Measurements from ENCODE around the gene CHKB.

The CHKB gene

DNA sequence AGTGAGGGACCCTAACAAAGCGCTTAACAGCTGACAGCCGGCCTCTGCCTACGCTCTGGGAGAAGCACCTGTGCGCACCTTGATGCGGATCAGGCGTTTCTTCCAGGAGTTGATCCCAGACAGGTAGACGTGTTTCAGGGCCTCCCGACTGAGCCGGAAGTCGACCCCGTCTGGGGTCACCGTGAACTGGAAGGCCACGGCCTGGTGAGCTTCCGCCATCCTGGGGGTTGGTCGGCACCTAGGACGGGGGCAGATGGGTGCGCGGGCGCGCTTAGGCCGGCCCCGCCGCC lies 5.0 kb downstream of the CHKB start:
- H3K4me3 ChIP-seq (ENCODE audit: control insufficient read depth in 1 of 7, extremely low read depth in 1 of 7, insufficient read depth in 4 of 7, low read depth in 2 of 7, low read length in 6 of 7) = peak overlapping the region in 2 of 7 experiments; percentile 15 to 17
- ChIA-PET CTCF (interaction anchor here (1.2 to 4.9 kb wide), 6 partner anchors 13 to 52 kb away, joined by 3 to 42 read pairs (median 4); partner anchors contain the start of genes SCO2 and SYCE3), POLR2A (no interaction called here)
- peaks cover 0 to 59% (median 22%) of the 10 kb centered on the region in 4 experiments for H3K36me3 ChIP-seq (ENCODE audit: control insufficient read depth in 4 of 4, insufficient read depth in 4 of 4, low read length in 3 of 4)
- no peaks in the 10 kb centered on the region for H3K9me3 ChIP-seq (ENCODE audit: control extremely low read depth in 1 of 5, control insufficient read depth in 4 of 5, insufficient read depth in 2 of 5, low read depth in 1 of 5, low read length in 4 of 5)
- WGBS (ENCODE audit: insufficient coverage) = 60% methylated on average over 20 of the region's 23 CpGs
- peaks cover 0 to 3% (median 0%) of the 10 kb centered on the region in 5 experiments for H3K27me3 ChIP-seq (replicated peaks in 2 of 5; ENCODE audit: control insufficient read depth in 4 of 5, insufficient read depth in 5 of 5, low read length in 4 of 5)
- H3K27ac ChIP-seq (ENCODE audit: insufficient read depth in 1 of 2, low read depth in 1 of 2, low read length in 2 of 2, poor library complexity in 1 of 2, severe bottlenecking in 2 of 2) = no peak overlapping the region
- H3K4me1 ChIP-seq (ENCODE audit: control extremely low read depth in 1 of 4, control insufficient read depth in 4 of 4, insufficient read depth in 4 of 4, low read length in 3 of 4) = peaks cover 0 to 27% (median 17%) of the 10 kb centered on the region in 4 experiments
- DNase-seq = no peak

DNA sequence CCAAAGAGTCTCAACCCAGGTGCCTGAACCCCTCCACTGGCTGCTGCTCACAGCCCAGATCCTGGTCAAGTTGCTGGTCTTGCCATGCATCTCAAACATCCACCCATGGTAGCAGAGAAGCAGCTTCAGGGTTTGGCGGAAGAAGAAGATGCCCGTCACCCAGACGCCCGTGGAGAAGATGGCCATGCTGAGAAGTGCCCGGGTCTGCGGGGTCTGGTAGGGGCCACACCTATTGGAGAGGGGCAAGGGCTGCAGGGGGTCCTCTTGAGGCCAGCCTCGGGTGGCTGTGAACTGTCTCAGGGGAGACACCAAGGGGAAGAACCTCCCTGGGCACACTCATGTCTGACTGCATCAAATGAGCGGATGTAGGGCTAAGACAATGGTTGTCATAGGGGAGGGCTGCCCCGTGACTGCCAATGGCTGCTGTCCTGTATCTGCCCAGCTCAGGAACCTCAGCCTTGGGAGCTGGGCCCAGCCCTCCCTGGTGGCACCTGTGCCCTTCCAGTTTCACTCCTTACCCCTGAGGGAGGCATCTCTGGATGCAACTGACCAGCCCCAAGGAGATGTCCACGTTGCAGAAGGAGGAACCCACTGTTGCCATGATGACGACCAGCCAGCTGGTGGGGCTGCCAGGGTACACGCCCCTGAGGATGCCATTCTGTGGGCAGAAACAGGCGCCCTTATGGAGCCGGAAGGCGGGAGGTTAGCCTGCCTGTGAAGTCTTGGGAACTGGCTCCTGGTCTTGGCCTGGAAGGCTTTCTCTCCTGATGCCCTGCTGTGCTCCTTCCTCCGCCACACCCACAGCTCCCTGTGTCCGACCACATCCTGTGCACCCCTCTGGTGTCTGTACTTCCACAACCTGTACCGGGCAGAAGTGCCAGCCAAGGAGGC lies 5.6 kb downstream of the CHKB start:
- no peak overlapping the region for H3K27ac ChIP-seq (ENCODE audit: insufficient read depth in 1 of 2, low read depth in 1 of 2, low read length in 2 of 2, poor library complexity in 1 of 2, severe bottlenecking in 2 of 2)
- POLR2A ChIA-PET = no interaction called here
- H3K36me3 ChIP-seq (ENCODE audit: control insufficient read depth in 4 of 4, insufficient read depth in 4 of 4, low read length in 3 of 4) = peaks cover 0 to 61% (median 25%) of the 10 kb centered on the region in 4 experiments
- peaks cover 0 to 26% (median 16%) of the 10 kb centered on the region in 4 experiments for H3K4me1 ChIP-seq (ENCODE audit: control extremely low read depth in 1 of 4, control insufficient read depth in 4 of 4, insufficient read depth in 4 of 4, low read length in 3 of 4)
- H3K27me3 ChIP-seq (replicated peaks in 2 of 5; ENCODE audit: control insufficient read depth in 4 of 5, insufficient read depth in 5 of 5, low read length in 4 of 5) = peaks cover 0 to 3% (median 0%) of the 10 kb centered on the region in 5 experiments
- no peaks in the 10 kb centered on the region for H3K9me3 ChIP-seq (ENCODE audit: control extremely low read depth in 1 of 5, control insufficient read depth in 4 of 5, insufficient read depth in 2 of 5, low read depth in 1 of 5, low read length in 4 of 5)
- WGBS (ENCODE audit: insufficient coverage) = 84% methylated on average over 17 of the region's 18 CpGs
- peak overlapping the region in 1 of 7 experiments; percentile 17 for H3K4me3 ChIP-seq (ENCODE audit: control insufficient read depth in 1 of 7, extremely low read depth in 1 of 7, insufficient read depth in 4 of 7, low read depth in 2 of 7, low read length in 6 of 7)
- peak in 1 of 3 donors; percentile 10 for DNase-seq
- CTCF ChIA-PET = interaction anchor here (1.2 to 4.9 kb wide), 7 partner anchors 12 to 114 kb away, joined by 3 to 42 read pairs (median 3); partner anchors contain the start of genes SCO2 and SYCE3

DNA sequence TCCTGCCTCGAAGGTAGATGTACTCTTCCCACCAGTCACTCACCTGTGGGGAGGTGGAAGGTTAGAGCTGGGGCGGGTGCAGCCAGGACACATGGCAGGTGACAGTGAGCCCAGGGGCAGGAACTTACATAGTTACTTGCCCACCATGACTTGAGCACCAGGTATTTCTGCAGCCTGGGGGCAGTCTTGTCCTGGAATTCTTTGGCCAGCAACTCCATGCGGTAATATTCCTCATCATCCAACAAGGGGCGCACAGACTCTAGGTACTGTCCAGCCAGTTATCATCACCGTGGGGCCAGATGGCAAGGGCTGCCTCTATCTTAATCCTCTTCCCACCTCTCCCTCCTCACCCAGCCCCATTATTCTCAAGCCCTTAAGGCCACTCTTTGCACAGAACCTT lies 6.6 kb downstream of the CHKB start:
- peaks cover 0 to 67% (median 28%) of the 10 kb centered on the region in 4 experiments for H3K36me3 ChIP-seq (ENCODE audit: control insufficient read depth in 4 of 4, insufficient read depth in 4 of 4, low read length in 3 of 4)

DNA sequence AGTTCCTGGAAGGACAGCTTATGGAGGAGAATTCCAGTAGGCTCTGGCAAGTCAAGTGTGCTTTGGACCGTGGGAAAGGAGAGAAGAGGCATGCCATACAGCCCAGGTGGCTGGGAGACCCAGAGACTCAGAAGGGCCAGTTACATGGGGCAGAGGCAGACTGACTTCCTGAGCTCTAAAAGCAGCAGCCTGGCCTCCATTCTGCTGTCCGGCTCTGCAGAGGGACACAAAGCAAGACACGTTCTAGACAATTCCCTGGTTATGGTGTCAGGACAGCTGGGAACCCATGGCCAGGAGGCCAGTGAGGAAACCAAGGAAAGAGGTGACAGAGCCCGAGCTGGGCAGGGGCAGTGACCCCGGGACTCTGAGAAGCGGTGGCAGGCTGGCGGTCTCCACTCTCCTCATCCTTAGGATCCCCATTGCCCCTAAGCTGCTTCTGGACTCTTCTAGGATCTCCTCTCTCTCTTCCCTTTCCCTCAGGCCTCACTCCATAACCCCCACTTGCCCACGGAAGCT lies 7.2 kb downstream of the CHKB start:
- no peak for DNase-seq
- Histone ChIP-seq H3K27ac (ENCODE audit: insufficient read depth in 1 of 2, low read depth in 1 of 2, low read length in 2 of 2, poor library complexity in 1 of 2, severe bottlenecking in 2 of 2) (no peak overlapping the region), H3K4me3 (ENCODE audit: control insufficient read depth in 1 of 7, extremely low read depth in 1 of 7, insufficient read depth in 4 of 7, low read depth in 2 of 7, low read length in 6 of 7) (no peak overlapping the region), H3K27me3 (replicated peaks in 2 of 5; ENCODE audit: control insufficient read depth in 4 of 5, insufficient read depth in 5 of 5, low read length in 4 of 5) (peaks cover 0 to 3% (median 0%) of the 10 kb centered on the region in 5 experiments), H3K9me3 (ENCODE audit: control extremely low read depth in 1 of 5, control insufficient read depth in 4 of 5, insufficient read depth in 2 of 5, low read depth in 1 of 5, low read length in 4 of 5) (no peaks in the 10 kb centered on the region), H3K4me1 (ENCODE audit: control extremely low read depth in 1 of 4, control insufficient read depth in 4 of 4, insufficient read depth in 4 of 4, low read length in 3 of 4) (peaks cover 0 to 17% (median 7%) of the 10 kb centered on the region in 4 experiments), H3K36me3 (ENCODE audit: control insufficient read depth in 4 of 4, insufficient read depth in 4 of 4, low read length in 3 of 4) (peaks cover 0 to 71% (median 29%) of the 10 kb centered on the region in 4 experiments)
- POLR2A ChIA-PET = no interaction called here
- 100% methylated on average over 7 of the region's 8 CpGs for WGBS (ENCODE audit: insufficient coverage)
- CTCF ChIA-PET = interaction anchor here (0.9 to 4.9 kb wide), 9 partner anchors 11 to 123 kb away, joined by 3 to 42 read pairs (median 4); partner anchors contain the start of genes SCO2 and SYCE3

More for the DNA sequence above, 6.6 kb downstream of the CHKB start:
- no peak overlapping the region for H3K4me3 ChIP-seq (ENCODE audit: control insufficient read depth in 1 of 7, extremely low read depth in 1 of 7, insufficient read depth in 4 of 7, low read depth in 2 of 7, low read length in 6 of 7)
- ChIA-PET CTCF (interaction anchor here (0.9 to 4.9 kb wide), 10 partner anchors 11 to 122 kb away, joined by 3 to 42 read pairs (median 4); partner anchors contain the start of genes SCO2 and SYCE3), POLR2A (no interaction called here)
- no peak overlapping the region for H3K27ac ChIP-seq (ENCODE audit: insufficient read depth in 1 of 2, low read depth in 1 of 2, low read length in 2 of 2, poor library complexity in 1 of 2, severe bottlenecking in 2 of 2)
- H3K4me1 ChIP-seq (ENCODE audit: control extremely low read depth in 1 of 4, control insufficient read depth in 4 of 4, insufficient read depth in 4 of 4, low read length in 3 of 4) = peaks cover 0 to 17% (median 8%) of the 10 kb centered on the region in 4 experiments
- DNase-seq = peak; percentile 44 to 51 (median 49)
- peaks cover 0 to 3% (median 0%) of the 10 kb centered on the region in 5 experiments for H3K27me3 ChIP-seq (replicated peaks in 2 of 5; ENCODE audit: control insufficient read depth in 4 of 5, insufficient read depth in 5 of 5, low read length in 4 of 5)
- 93% methylated on average over 3 of the region's 5 CpGs for WGBS (ENCODE audit: insufficient coverage)
- no peaks in the 10 kb centered on the region for H3K9me3 ChIP-seq (ENCODE audit: control extremely low read depth in 1 of 5, control insufficient read depth in 4 of 5, insufficient read depth in 2 of 5, low read depth in 1 of 5, low read length in 4 of 5)

DNA sequence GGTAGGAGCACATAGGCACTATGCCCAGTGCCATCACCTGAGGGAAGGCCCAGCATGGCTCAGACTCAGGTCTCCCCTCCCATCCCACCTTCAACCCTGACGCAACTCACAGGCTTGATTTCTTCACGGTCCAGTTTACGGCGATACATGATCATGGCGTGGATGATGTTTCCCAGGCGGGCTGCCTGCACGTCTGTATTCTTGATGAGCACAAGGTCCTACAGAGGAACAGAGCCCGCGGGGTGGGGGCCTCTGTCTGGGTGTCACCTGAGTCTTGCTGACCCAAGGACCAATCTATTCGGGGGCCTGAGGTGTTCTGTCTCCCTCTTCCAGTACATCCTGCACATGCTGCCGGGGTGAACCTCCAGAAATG lies 8.3 kb downstream of the CHKB start:
- peaks cover 0 to 3% (median 0%) of the 10 kb centered on the region in 5 experiments for H3K27me3 ChIP-seq (replicated peaks in 2 of 5; ENCODE audit: control insufficient read depth in 4 of 5, insufficient read depth in 5 of 5, low read length in 4 of 5)
- no peaks in the 10 kb centered on the region for H3K9me3 ChIP-seq (ENCODE audit: control extremely low read depth in 1 of 5, control insufficient read depth in 4 of 5, insufficient read depth in 2 of 5, low read depth in 1 of 5, low read length in 4 of 5)
- DNase-seq = no peak
- no peak overlapping the region for H3K27ac ChIP-seq (ENCODE audit: insufficient read depth in 1 of 2, low read depth in 1 of 2, low read length in 2 of 2, poor library complexity in 1 of 2, severe bottlenecking in 2 of 2)
- WGBS (ENCODE audit: insufficient coverage) = 100% methylated on average over 10 of the region's 11 CpGs
- H3K4me3 ChIP-seq (ENCODE audit: control insufficient read depth in 1 of 7, extremely low read depth in 1 of 7, insufficient read depth in 4 of 7, low read depth in 2 of 7, low read length in 6 of 7) = no peak overlapping the region
- POLR2A ChIA-PET = no interaction called here
- CTCF ChIA-PET = interaction anchor here (0.8 to 4.9 kb wide), 4 partner anchors 10 to 124 kb away, joined by 3 to 42 read pairs (median 7); partner anchors contain the start of gene SYCE3
- H3K4me1 ChIP-seq (ENCODE audit: control extremely low read depth in 1 of 4, control insufficient read depth in 4 of 4, insufficient read depth in 4 of 4, low read length in 3 of 4) = peaks cover 0 to 17% (median 7%) of the 10 kb centered on the region in 4 experiments
- peaks cover 0 to 71% (median 23%) of the 10 kb centered on the region in 4 experiments for H3K36me3 ChIP-seq (ENCODE audit: control insufficient read depth in 4 of 4, insufficient read depth in 4 of 4, low read length in 3 of 4)

DNA sequence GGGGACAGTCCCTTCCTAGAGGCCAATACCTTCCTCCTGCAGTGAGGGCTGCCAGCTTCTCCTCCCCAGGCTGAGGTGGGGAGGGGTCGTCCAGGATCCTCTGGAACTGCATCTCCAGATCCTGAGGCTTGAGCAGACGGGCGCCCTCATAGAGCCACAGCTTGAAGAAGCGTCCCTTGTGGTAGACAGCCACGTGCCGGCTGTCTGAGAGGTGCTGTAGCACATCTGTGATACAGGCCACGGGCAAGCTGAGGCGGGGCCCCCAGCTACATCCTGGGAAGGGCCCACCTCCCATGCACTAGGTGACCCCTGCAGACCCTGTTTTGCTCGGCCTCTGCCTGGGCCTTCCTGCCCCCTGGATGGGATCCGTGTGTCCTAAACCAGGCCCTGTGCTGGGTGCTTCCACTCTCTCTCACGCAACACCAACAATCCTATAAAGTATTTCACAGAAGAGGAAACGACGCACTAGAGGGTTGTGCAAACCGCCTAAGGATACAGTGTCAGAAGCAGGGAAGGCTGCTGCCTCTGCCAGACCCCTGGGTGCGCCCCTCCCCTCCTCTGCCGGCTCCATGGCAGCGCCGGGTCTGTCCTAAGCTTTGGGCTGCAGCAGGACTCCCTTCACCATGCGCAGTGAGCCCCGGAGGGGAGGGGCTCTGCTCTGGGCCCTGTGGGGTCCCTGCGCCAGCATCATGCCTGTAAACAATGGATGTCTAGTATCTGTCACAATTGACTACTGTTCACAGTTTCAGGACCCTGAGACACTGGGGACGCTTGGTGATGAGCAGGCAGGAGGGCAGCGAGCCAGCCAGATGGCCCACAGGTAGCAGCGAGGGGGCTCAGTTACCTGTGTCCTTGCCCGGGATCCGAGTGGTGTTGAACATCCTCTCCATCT lies 8.9 kb downstream of the CHKB start:
- H3K4me1 ChIP-seq (ENCODE audit: control extremely low read depth in 1 of 4, control insufficient read depth in 4 of 4, insufficient read depth in 4 of 4, low read length in 3 of 4) = peaks cover 0 to 14% (median 7%) of the 10 kb centered on the region in 4 experiments
- ChIA-PET POLR2A (interaction anchor here (1.1 kb wide), 1 partner anchor 35 kb away, joined by 4 read pairs; no protein-coding TSS in a partner anchor), CTCF (interaction anchor here (2.7 to 3.0 kb wide), 2 partner anchors 10 to 18 kb away, joined by 11 to 14 read pairs; partner anchors contain the start of gene SYCE3)
- peaks cover 0 to 71% (median 23%) of the 10 kb centered on the region in 4 experiments for H3K36me3 ChIP-seq (ENCODE audit: control insufficient read depth in 4 of 4, insufficient read depth in 4 of 4, low read length in 3 of 4)
- no peaks in the 10 kb centered on the region for H3K9me3 ChIP-seq (ENCODE audit: control extremely low read depth in 1 of 5, control insufficient read depth in 4 of 5, insufficient read depth in 2 of 5, low read depth in 1 of 5, low read length in 4 of 5)
- H3K4me3 ChIP-seq (ENCODE audit: control insufficient read depth in 1 of 7, extremely low read depth in 1 of 7, insufficient read depth in 4 of 7, low read depth in 2 of 7, low read length in 6 of 7) = no peak overlapping the region
- H3K27me3 ChIP-seq (replicated peaks in 2 of 5; ENCODE audit: control insufficient read depth in 4 of 5, insufficient read depth in 5 of 5, low read length in 4 of 5) = peaks cover 0 to 2% (median 0%) of the 10 kb centered on the region in 5 experiments
- H3K27ac ChIP-seq (ENCODE audit: insufficient read depth in 1 of 2, low read depth in 1 of 2, low read length in 2 of 2, poor library complexity in 1 of 2, severe bottlenecking in 2 of 2) = no peak overlapping the region
- DNase-seq = no peak
- 97% methylated on average over 24 of the region's 26 CpGs for WGBS (ENCODE audit: insufficient coverage)

Measured in common myeloid progenitor, CD34-positive (primary cell).